ENCODE measurements around the gene FOXN4.

DNA sequence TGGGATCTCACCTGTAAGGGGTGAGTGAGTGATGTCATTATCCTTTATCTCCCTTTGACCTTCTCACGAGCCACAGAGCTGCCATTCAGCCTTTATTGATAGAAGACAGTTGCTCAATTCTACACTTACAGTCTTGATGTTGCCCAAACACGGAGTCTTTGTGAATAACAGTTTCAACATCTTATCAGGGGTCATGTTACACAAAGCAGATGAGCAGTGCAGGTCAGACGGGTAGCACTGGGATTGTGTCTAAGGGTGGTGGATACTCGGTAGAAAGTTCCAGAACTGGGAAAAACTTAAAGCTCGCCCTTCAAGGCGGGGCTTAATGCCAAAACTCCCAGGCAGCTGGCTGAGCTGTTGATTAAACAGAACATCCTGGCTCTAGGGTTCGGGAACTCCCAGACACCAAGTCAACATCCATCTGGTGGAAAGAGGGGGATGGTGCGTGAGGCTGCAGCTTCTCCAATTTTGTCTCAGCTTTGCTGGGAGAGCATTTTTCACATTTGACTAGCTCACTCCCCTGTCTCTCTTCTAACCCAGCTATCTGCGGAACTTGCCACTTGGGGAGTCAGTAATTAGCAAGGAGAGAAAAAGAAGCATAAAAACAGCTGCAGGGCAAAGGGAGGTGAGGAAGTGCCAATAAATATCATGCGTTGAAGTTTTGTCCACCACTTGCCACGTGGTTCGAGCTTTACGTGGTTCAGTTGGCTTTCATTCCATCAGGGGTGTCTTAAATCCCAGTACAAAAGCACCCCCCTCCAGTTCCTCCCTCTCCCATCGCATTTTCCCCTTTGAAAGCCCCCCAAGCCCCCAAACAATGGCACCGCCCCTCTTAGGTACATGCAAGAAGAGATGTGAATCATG is 31.0 kb downstream of the FOXN4 start:
- no peak for TF ChIP-seq POLR2A (IDR thresholded peaks at IDR 0.05; ENCODE audit: borderline replicate concordance, extremely low read depth, insufficient read depth, insufficient read length)
- TF ChIP-seq, protein P1, sequence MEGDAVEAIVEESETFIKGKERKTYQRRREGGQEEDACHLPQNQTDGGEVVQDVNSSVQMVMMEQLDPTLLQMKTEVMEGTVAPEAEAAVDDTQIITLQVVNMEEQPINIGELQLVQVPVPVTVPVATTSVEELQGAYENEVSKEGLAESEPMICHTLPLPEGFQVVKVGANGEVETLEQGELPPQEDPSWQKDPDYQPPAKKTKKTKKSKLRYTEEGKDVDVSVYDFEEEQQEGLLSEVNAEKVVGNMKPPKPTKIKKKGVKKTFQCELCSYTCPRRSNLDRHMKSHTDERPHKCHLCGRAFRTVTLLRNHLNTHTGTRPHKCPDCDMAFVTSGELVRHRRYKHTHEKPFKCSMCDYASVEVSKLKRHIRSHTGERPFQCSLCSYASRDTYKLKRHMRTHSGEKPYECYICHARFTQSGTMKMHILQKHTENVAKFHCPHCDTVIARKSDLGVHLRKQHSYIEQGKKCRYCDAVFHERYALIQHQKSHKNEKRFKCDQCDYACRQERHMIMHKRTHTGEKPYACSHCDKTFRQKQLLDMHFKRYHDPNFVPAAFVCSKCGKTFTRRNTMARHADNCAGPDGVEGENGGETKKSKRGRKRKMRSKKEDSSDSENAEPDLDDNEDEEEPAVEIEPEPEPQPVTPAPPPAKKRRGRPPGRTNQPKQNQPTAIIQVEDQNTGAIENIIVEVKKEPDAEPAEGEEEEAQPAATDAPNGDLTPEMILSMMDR (IDR thresholded peaks at IDR 0.05 in 2 of 3, conservative IDR thresholded peaks at IDR 0.05 in 1 of 3; ENCODE audit: borderline replicate concordance in 1 of 3, insufficient read depth in 1 of 3, low read depth in 2 of 3, low read length in 2 of 3), result no peak
- TF ChIP-seq POLR2AphosphoS5 (IDR thresholded peaks at IDR 0.05; ENCODE audit: low read depth, low read length), result no peak
- no peak for TF ChIP-seq CBX3 (IDR thresholded peaks at IDR 0.05; ENCODE audit: low read depth)
- TF ChIP-seq, protein P2, sequence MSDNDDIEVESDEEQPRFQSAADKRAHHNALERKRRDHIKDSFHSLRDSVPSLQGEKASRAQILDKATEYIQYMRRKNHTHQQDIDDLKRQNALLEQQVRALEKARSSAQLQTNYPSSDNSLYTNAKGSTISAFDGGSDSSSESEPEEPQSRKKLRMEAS (IDR thresholded peaks at IDR 0.05), result no peak
- TF ChIP-seq ELF1 (IDR thresholded peaks at IDR 0.05; ENCODE audit: borderline replicate concordance, low read depth), result no peak
- no peak for TF ChIP-seq EZH2 (IDR thresholded peaks at IDR 0.05)
- TF ChIP-seq CEBPB (IDR thresholded peaks at IDR 0.05; ENCODE audit: low read depth), result no peak
- no peak for TF ChIP-seq SIN3A (IDR thresholded peaks at IDR 0.05; ENCODE audit: low read depth)
- no peak for TF ChIP-seq JUND (IDR thresholded peaks at IDR 0.05)
- TF ChIP-seq, protein P3, sequence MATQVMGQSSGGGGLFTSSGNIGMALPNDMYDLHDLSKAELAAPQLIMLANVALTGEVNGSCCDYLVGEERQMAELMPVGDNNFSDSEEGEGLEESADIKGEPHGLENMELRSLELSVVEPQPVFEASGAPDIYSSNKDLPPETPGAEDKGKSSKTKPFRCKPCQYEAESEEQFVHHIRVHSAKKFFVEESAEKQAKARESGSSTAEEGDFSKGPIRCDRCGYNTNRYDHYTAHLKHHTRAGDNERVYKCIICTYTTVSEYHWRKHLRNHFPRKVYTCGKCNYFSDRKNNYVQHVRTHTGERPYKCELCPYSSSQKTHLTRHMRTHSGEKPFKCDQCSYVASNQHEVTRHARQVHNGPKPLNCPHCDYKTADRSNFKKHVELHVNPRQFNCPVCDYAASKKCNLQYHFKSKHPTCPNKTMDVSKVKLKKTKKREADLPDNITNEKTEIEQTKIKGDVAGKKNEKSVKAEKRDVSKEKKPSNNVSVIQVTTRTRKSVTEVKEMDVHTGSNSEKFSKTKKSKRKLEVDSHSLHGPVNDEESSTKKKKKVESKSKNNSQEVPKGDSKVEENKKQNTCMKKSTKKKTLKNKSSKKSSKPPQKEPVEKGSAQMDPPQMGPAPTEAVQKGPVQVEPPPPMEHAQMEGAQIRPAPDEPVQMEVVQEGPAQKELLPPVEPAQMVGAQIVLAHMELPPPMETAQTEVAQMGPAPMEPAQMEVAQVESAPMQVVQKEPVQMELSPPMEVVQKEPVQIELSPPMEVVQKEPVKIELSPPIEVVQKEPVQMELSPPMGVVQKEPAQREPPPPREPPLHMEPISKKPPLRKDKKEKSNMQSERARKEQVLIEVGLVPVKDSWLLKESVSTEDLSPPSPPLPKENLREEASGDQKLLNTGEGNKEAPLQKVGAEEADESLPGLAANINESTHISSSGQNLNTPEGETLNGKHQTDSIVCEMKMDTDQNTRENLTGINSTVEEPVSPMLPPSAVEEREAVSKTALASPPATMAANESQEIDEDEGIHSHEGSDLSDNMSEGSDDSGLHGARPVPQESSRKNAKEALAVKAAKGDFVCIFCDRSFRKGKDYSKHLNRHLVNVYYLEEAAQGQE (IDR thresholded peaks at IDR 0.05; ENCODE audit: low read depth), result no peak
- no peak for TF ChIP-seq EZH2phosphoT487 (IDR thresholded peaks at IDR 0.05; ENCODE audit: borderline replicate concordance)
- TF ChIP-seq RAD21 (IDR thresholded peaks at IDR 0.05; ENCODE audit: low read depth), result no peak
- TF ChIP-seq, protein P4, sequence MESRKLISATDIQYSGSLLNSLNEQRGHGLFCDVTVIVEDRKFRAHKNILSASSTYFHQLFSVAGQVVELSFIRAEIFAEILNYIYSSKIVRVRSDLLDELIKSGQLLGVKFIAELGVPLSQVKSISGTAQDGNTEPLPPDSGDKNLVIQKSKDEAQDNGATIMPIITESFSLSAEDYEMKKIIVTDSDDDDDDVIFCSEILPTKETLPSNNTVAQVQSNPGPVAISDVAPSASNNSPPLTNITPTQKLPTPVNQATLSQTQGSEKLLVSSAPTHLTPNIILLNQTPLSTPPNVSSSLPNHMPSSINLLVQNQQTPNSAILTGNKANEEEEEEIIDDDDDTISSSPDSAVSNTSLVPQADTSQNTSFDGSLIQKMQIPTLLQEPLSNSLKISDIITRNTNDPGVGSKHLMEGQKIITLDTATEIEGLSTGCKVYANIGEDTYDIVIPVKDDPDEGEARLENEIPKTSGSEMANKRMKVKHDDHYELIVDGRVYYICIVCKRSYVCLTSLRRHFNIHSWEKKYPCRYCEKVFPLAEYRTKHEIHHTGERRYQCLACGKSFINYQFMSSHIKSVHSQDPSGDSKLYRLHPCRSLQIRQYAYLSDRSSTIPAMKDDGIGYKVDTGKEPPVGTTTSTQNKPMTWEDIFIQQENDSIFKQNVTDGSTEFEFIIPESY (IDR thresholded peaks at IDR 0.05; ENCODE audit: extremely low read depth, insufficient replicate concordance, low read length), result no peak

Measured in HCT116 (cell line).